Stimulated activated CD4-positive, alpha-beta T cell treated with anti-CD3 and anti-CD28 coated beads, Interleukin-1b, Interleukin-23, amount 100 ng/mL, for 4 hours (primary cell): Measurements from ENCODE around the gene RBM14.
"Not testable (repeated sequence)": the region's sequence is repeated elsewhere in the genome, so short reads cannot be mapped to it uniquely, and the experiment has no call there.

Experiments
- DNase-seq, 2 donors: peaks; one replicate each; pipeline ENCODE4 v3.0.0-alpha.2; 2020; ENCODE audit warnings: low read depth in 2 of 2

RBM14 gene

GRCh38 chr11:66616379-66617154, at the start of gene RBM14:
Gene RBM14 (plus strand): TSS chr11:66616630. CDS start chr11:66616721, 91 bp downstream.
- peak; percentile 94 to 96 for DNase-seq

GRCh38 chr11:66567787-66568123, 48.7 kb upstream of the RBM14 start:
- no peak for DNase-seq

GRCh38 chr11:66568124-66568916, 48.1 kb upstream of the RBM14 start, which contains the start of gene CTSF:
Gene CTSF (minus strand): TSS chr11:66568606. CDS start chr11:66568486, 120 bp downstream.
- peak; percentile 55 to 67 for DNase-seq

GRCh38 chr11:66569076-66569475, 47.4 kb upstream of the RBM14 start:
- no peak for DNase-seq

- no peak for DNase-seq
Measured at GRCh38 chr11:66570079-66570849, 46.2 kb upstream of the RBM14 start.

GRCh38 chr11:66570850-66571180, 45.6 kb upstream of the RBM14 start:
- no peak for DNase-seq

GRCh38 chr11:66579017-66579606, 37.3 kb upstream of the RBM14 start:
- peak; percentile 76 to 83 for DNase-seq

- no peak for DNase-seq
Measured at GRCh38 chr11:66580803-66581202, 35.6 kb upstream of the RBM14 start.

- DNase-seq: no peak
Measured at GRCh38 chr11:66581261-66581660, 35.2 kb upstream of the RBM14 start.

GRCh38 chr11:66582565-66583147, 33.8 kb upstream of the RBM14 start:
- not testable (repeated sequence) for DNase-seq

- not testable (repeated sequence) for DNase-seq
Measured at GRCh38 chr11:66585447-66585846, 31.0 kb upstream of the RBM14 start.

- no peak for DNase-seq
Measured at GRCh38 chr11:66586136-66586535, 30.3 kb upstream of the RBM14 start.

- DNase-seq: not testable (repeated sequence)
Measured at GRCh38 chr11:66589315-66589714, 27.1 kb upstream of the RBM14 start.

- DNase-seq: no peak
Measured at GRCh38 chr11:66589996-66590675, 26.3 kb upstream of the RBM14 start.

- no peak for DNase-seq
Measured at GRCh38 chr11:66591175-66591574, 25.3 kb upstream of the RBM14 start.

GRCh38 chr11:66592457-66593302, 23.8 kb upstream of the RBM14 start, which contains the start of the genes CCDC87 and CCS:
Gene CCDC87 (minus strand): TSS chr11:66593063. CDS start chr11:66593015, 48 bp downstream.
Gene CCS (plus strand): TSS chr11:66593185. CDS start chr11:66593262, 77 bp downstream.
- peak; percentile 98 to 99 for DNase-seq

- DNase-seq: no peak
Measured at GRCh38 chr11:66593303-66593635, 23.2 kb upstream of the RBM14 start.

- DNase-seq: no peak
Measured at GRCh38 chr11:66593650-66594049, 22.8 kb upstream of the RBM14 start.

- no peak for DNase-seq
Measured at GRCh38 chr11:66595245-66595904, 21.1 kb upstream of the RBM14 start.
